CD4-positive, alpha-beta memory T cell (primary cell): ENCODE data around the gene KCNH1. TPM values are rescaled to one million over a fixed set of nuclear protein-coding genes. Genes with fewer than 3 reads are reported as not detected.
A peak's percentile ranks its signal among the peaks of the same experiment; 100 is the strongest.

Experiments
- CTCF ChIA-PET: fragments of 350-600 bp; sonication (Branson Sonifier 250); formaldehyde crosslinking; loops from one replicate; lab custom pipeline; 2021; ENCODE audit warnings: inconsistent platforms; ENCODE audit not compliant: partially characterized antibody; lab: Charles Lee
- POLR2A ChIA-PET: fragments of 350-600 bp; sonication (Branson Sonifier 250); formaldehyde crosslinking; loops from one replicate; lab custom pipeline; 2021; ENCODE audit not compliant: partially characterized antibody; lab: Charles Lee
- DNase-seq, 5 donors: peaks; one replicate each; pipeline versions ENCODE4 v3.0.0 to v3.0.0-alpha.2; 2020 to 2022; ENCODE audit warnings: mixed read lengths in 1 of 5
- H3K27ac ChIP-seq: one replicate; pipeline ENCODE4 v1.7.0; 2013; ENCODE audit warnings: low read depth, low read length
- H3K27me3 ChIP-seq: 2 replicates; pipeline ENCODE4 v1.7.0; 2013; ENCODE audit warnings: mild to moderate bottlenecking, low read length, moderate library complexity; ENCODE audit not compliant: insufficient read depth
- H3K36me3 ChIP-seq: 2 replicates; pipeline ENCODE4 v1.7.0; 2013; ENCODE audit warnings: mild to moderate bottlenecking, low read length, moderate library complexity; ENCODE audit not compliant: insufficient read depth
- H3K4me1 ChIP-seq: 2 replicates; pipeline ENCODE4 v1.7.0; 2013; ENCODE audit warnings: mild to moderate bottlenecking, low read length, moderate library complexity; ENCODE audit not compliant: insufficient read depth
- H3K4me3 ChIP-seq, 2 donors: one replicate each; pipeline ENCODE4 v1.7.0; 2013; ENCODE audit warnings: low read length in 2 of 2, mild to moderate bottlenecking in 1 of 2
- H3K9me3 ChIP-seq, 2 donors: one replicate each; pipeline ENCODE4 v1.7.0; 2013; ENCODE audit warnings: low read length in 2 of 2, control low read depth in 1 of 2; ENCODE audit not compliant: control insufficient read depth in 1 of 2
- H3K27ac Mint-ChIP-seq, 7 donors: one replicate each; pipeline ENCODE4 v1.8.0; 2020 to 2021; ENCODE audit warnings: mixed read lengths in 7 of 7, mild to moderate bottlenecking in 6 of 7, inconsistent platforms in 3 of 7, moderate library complexity in 3 of 7
- H3K27me3 Mint-ChIP-seq, 2 donors: one replicate each; pipeline ENCODE4 v1.8.0; 2020 to 2021; ENCODE audit warnings: mixed read lengths in 2 of 2
- H3K36me3 Mint-ChIP-seq, 2 donors: one replicate each; pipeline ENCODE4 v1.8.0; 2020 to 2021; ENCODE audit warnings: mixed read lengths in 2 of 2, inconsistent platforms in 1 of 2, mild to moderate bottlenecking in 1 of 2
- H3K4me1 Mint-ChIP-seq, 4 donors: one replicate each; pipeline ENCODE4 v1.8.0; 2020 to 2021; ENCODE audit warnings: mixed read lengths in 4 of 4, mild to moderate bottlenecking in 1 of 4
- H3K4me3 Mint-ChIP-seq, 8 donors: one replicate each; pipeline ENCODE4 v1.8.0; 2020 to 2021; ENCODE audit warnings: mixed read lengths in 8 of 8, mild to moderate bottlenecking in 7 of 8, moderate library complexity in 6 of 8, inconsistent platforms in 3 of 8
- H3K9me3 Mint-ChIP-seq, 8 donors: one replicate each; pipeline ENCODE4 v1.8.0; 2020 to 2021; ENCODE audit warnings: mixed read lengths in 8 of 8, mild to moderate bottlenecking in 5 of 8, inconsistent platforms in 3 of 8, moderate library complexity in 1 of 8
- intact Hi-C: fragments of 100-400 bp; cut with micrococcal nuclease; formaldehyde crosslinking; loops from one replicate; pipeline ENCODE4 v1.15.1; 2023
- polyA plus RNA-seq, 2 donors: library from polyadenylated mRNA; unstranded; fragments of 300-500 nt; fragmentation: Illumina TruSeq; gene quantifications; one replicate each; pipeline ENCODE4 v1.2.3, GENCODE V29; 2021
- total RNA-seq, 2 experiments: library from RNA; stranded (reverse); gene quantifications; one replicate each; pipeline ENCODE4 v1.2.3, GENCODE V29; 2021

Gene KCNH1
- total and polyA plus RNA-seq, 4 experiments from 2014 or later: not detected

DNA sequence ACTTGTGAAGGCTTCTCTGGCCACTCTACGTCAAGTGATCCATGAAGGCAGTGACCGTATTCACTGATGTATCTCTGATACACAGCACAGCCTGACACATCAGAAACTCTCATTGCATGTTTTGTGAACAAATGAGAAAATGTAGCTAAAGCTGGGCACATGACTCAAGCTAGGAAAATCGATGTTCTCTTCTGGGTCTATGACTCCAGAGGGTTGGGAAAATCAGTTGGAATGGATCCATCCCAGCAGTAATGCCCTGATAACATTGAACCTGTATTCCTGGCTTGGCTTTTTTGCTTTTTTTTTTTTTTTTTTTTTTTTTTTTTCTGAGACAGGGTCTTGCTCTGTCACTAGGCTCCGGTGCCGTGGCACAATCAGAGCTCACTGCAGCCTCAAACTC, 395.7 kb downstream of the KCNH1 start:
- Mint-ChIP-seq H3K27ac (no peak overlapping the region), H3K9me3 (no peaks in the 10 kb centered on the region), H3K4me3 (peak overlapping the region in 1 of 8 donors; percentile 0), H3K4me1 (no peaks in the 10 kb centered on the region), H3K27me3 (peaks cover 5% of the 10 kb centered on the region in 2 donors), H3K36me3 (no peaks in the 10 kb centered on the region)
- intact Hi-C loops: no loop called here
- Histone ChIP-seq H3K27ac (no peak overlapping the region), H3K27me3 (no peaks in the 10 kb centered on the region), H3K36me3 (no peaks in the 10 kb centered on the region), H3K9me3 (no peaks in the 10 kb centered on the region), H3K4me3 (no peak overlapping the region), H3K4me1 (no peaks in the 10 kb centered on the region)
- POLR2A ChIA-PET: no interaction called here
- DNase-seq: no peak
- CTCF ChIA-PET: interaction anchor here (0.7 kb wide), 1 partner anchor 1541 kb away, joined by 3 read pairs; no protein-coding TSS in a partner anchor

DNA sequence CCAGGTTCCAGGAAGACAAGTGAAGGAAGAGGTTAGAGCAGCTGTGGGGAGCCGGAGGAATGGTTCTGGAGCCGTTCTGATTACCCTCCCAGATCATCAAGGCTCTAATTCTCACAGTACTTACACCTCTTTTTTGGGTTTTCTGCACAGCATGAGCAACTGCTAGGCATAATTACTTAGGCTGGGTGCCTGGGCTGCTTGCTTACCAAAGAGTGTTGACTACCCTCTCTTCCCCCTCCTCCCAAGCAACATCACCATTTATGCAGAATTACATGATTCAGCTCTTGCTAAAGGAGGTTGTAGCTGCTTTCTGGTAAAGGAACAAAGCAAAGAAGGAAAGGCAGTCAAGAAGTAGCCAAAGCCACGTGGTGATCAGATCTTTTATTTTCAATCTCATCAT, 397.2 kb downstream of the KCNH1 start:
- Mint-ChIP-seq H3K9me3 (no peaks in the 10 kb centered on the region), H3K4me1 (no peaks in the 10 kb centered on the region), H3K4me3 (no peak overlapping the region), H3K27me3 (peaks cover 5% of the 10 kb centered on the region in 2 donors), H3K27ac (no peak overlapping the region), H3K36me3 (no peaks in the 10 kb centered on the region)
- no peak overlapping the region for H3K27ac ChIP-seq
- H3K36me3 ChIP-seq: no peaks in the 10 kb centered on the region
- H3K9me3 ChIP-seq: no peaks in the 10 kb centered on the region
- intact Hi-C loops: no loop called here
- ChIA-PET POLR2A (no interaction called here), CTCF (no interaction called here)
- DNase-seq: no peak
- no peak overlapping the region for H3K4me3 ChIP-seq
- no peaks in the 10 kb centered on the region for H3K27me3 ChIP-seq
- no peaks in the 10 kb centered on the region for H3K4me1 ChIP-seq

DNA sequence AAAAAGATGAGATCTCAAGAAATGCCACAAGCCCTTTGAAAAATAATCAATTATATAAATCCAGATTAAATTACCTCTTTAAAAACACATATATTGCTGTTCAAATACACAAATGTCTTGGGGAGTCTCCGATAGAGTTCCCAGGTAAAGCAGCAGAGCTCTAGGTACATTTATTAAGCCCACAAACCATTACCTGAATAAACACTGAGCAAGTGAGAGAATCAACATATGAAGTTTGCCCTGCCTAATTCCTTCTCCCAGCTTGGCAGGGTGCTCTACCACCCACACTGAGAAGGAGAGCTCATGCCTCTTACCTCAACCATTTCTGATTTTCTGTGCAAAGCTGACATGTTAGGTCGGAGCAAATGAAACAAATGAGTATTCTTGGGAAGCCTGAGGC, 402.4 kb downstream of the KCNH1 start:
- H3K4me3 Mint-ChIP-seq: no peak overlapping the region
- H3K27ac Mint-ChIP-seq: no peak overlapping the region
- no peak for DNase-seq
- no peak overlapping the region for H3K27ac ChIP-seq
- H3K9me3 ChIP-seq: no peaks in the 10 kb centered on the region
- H3K27me3 ChIP-seq: no peaks in the 10 kb centered on the region
- H3K4me1 ChIP-seq: no peaks in the 10 kb centered on the region
- intact Hi-C loops: no loop called here
- no peaks in the 10 kb centered on the region for H3K36me3 Mint-ChIP-seq
- no peaks in the 10 kb centered on the region for H3K9me3 Mint-ChIP-seq
- peaks cover 0 to 4% (median 0%) of the 10 kb centered on the region in 4 donors for H3K4me1 Mint-ChIP-seq
- ChIA-PET CTCF (no interaction called here), POLR2A (no interaction called here)
- no peaks in the 10 kb centered on the region for H3K36me3 ChIP-seq
- no peak overlapping the region for H3K4me3 ChIP-seq
- peaks cover 5% of the 10 kb centered on the region in 2 donors for H3K27me3 Mint-ChIP-seq

DNA sequence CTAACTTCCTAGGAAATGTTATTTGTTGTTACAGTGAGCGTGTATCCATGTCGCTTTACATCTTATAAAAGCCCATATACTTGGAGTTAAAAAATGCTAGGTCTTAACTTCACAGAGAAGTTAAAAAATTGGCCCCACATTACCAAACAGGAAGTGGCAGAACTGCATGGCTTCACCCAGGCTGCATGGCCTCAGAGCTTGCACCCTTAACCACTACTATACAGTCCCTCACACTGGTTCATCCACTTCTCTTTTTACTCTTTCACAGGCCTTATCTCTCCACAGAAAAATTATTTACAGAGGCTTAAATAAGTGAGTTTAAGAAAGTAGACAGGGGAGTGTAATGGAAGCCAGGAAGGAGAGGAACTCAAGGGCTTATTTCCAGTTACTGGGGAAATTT, 402.8 kb downstream of the KCNH1 start:
- Mint-ChIP-seq H3K4me3 (no peak overlapping the region), H3K27ac (no peak overlapping the region), H3K9me3 (peaks cover 0 to 3% (median 0%) of the 10 kb centered on the region in 8 donors), H3K36me3 (no peaks in the 10 kb centered on the region), H3K4me1 (peaks cover 0 to 4% (median 0%) of the 10 kb centered on the region in 4 donors), H3K27me3 (peaks cover 5 to 6% of the 10 kb centered on the region in 2 donors)
- intact Hi-C loops: no loop called here
- no peaks in the 10 kb centered on the region for H3K4me1 ChIP-seq
- no peaks in the 10 kb centered on the region for H3K36me3 ChIP-seq
- POLR2A ChIA-PET: no interaction called here
- CTCF ChIA-PET: no interaction called here
- no peak overlapping the region for H3K4me3 ChIP-seq
- DNase-seq: no peak
- no peaks in the 10 kb centered on the region for H3K27me3 ChIP-seq
- H3K27ac ChIP-seq: no peak overlapping the region
- H3K9me3 ChIP-seq: no peaks in the 10 kb centered on the region

DNA sequence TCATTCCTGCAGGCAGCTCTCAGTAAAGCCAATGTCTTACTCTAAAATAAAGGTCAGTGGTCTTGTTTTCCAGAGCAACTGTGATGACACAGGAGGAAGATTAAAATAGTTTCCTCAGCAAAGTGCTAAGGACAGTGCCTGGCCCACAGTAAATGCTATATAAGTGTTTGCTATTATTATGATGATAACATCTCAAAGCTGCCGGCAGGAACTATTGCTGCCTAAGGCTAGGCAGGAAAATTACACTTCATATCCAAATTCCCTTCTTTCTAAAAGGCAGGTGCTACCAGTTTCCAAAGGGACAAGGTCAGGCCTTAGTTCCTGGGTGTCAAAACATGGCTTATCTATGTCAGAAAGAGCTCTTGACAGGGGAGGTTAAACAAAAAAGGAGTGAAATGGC, 403.9 kb downstream of the KCNH1 start:
- H3K36me3 ChIP-seq: no peaks in the 10 kb centered on the region
- no peaks in the 10 kb centered on the region for H3K36me3 Mint-ChIP-seq
- H3K4me1 ChIP-seq: no peaks in the 10 kb centered on the region
- H3K27ac Mint-ChIP-seq: no peak overlapping the region
- H3K4me3 Mint-ChIP-seq: no peak overlapping the region
- H3K9me3 Mint-ChIP-seq: peaks cover 0 to 3% (median 0%) of the 10 kb centered on the region in 8 donors
- H3K9me3 ChIP-seq: no peaks in the 10 kb centered on the region
- DNase-seq: no peak
- no peaks in the 10 kb centered on the region for H3K27me3 ChIP-seq
- no peak overlapping the region for H3K4me3 ChIP-seq
- H3K27ac ChIP-seq: no peak overlapping the region
- POLR2A ChIA-PET: no interaction called here
- intact Hi-C loops: no loop called here
- H3K4me1 Mint-ChIP-seq: peaks cover 0 to 4% (median 0%) of the 10 kb centered on the region in 4 donors
- CTCF ChIA-PET: no interaction called here
- H3K27me3 Mint-ChIP-seq: peaks cover 3 to 5% of the 10 kb centered on the region in 2 donors

DNA sequence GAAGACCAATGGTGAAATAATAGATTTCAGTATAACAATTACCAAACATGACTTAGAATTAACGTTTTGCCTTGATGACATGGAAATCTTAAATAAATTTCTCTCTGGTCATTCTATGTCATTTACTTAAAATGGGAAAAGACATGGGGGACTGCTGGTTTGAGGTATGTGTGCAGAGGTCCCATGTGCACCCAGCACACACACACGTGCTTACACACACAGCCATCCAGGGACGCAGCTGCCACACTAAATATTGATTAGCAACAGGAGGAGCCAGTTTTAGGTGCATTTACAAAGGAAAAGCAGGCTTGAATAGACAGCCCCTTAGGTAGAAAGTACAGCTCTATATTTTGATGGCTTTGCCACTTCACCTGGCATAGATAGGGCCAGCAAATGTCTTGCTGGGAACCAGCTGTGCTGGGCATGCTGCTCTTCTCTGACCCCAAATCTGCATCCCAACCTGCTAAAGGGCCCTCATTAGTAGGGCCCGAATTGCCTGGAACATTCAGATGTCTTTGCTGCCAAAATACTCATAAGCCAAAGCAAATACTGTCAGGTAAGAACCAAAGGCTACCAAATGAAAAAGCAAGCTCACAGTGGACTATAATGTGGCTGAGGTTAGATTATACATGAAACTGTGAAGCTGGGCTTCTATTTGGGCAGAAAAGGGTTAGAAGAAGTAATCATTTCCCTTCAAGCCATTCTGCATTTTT, 405.4 kb downstream of the KCNH1 start:
- ChIA-PET POLR2A (no interaction called here), CTCF (no interaction called here)
- peaks cover 0 to 4% (median 0%) of the 10 kb centered on the region in 4 donors for H3K4me1 Mint-ChIP-seq
- H3K27ac ChIP-seq: no peak overlapping the region
- intact Hi-C loops: no loop called here
- H3K27ac Mint-ChIP-seq: no peak overlapping the region
- H3K36me3 Mint-ChIP-seq: no peaks in the 10 kb centered on the region
- H3K27me3 Mint-ChIP-seq: peaks cover 3 to 5% of the 10 kb centered on the region in 2 donors
- DNase-seq: no peak
- no peak overlapping the region for H3K4me3 Mint-ChIP-seq
- no peaks in the 10 kb centered on the region for H3K27me3 ChIP-seq
- no peaks in the 10 kb centered on the region for H3K9me3 ChIP-seq
- peaks cover 0 to 3% (median 0%) of the 10 kb centered on the region in 8 donors for H3K9me3 Mint-ChIP-seq
- H3K4me1 ChIP-seq: no peaks in the 10 kb centered on the region
- no peaks in the 10 kb centered on the region for H3K36me3 ChIP-seq
- no peak overlapping the region for H3K4me3 ChIP-seq

DNA sequence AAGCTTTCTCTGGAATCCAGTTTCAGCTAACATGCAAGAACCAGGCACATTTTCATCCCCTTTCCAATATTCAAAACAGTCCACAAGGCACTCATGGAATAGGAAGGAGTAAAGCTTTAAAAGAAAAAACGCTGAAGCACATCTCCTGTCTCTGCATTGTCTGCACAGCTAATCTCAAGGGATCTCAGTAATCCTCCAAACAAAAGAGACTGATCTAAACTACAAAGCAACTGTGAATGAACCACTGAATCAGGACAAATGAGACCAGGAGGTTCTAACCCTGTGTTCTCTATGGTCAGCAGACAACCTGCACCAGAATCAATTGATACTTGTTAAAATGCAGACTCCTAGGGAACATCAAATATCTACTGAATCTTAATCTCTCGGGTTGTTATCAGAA, 406.2 kb downstream of the KCNH1 start:
- ChIA-PET POLR2A (no interaction called here), CTCF (no interaction called here)
- H3K4me1 ChIP-seq: no peaks in the 10 kb centered on the region
- no peak overlapping the region for H3K4me3 Mint-ChIP-seq
- no peaks in the 10 kb centered on the region for H3K36me3 Mint-ChIP-seq
- H3K27me3 Mint-ChIP-seq: peaks cover 3 to 5% of the 10 kb centered on the region in 2 donors
- DNase-seq: no peak
- H3K36me3 ChIP-seq: no peaks in the 10 kb centered on the region
- peaks cover 0 to 3% (median 0%) of the 10 kb centered on the region in 8 donors for H3K9me3 Mint-ChIP-seq
- no peak overlapping the region for H3K4me3 ChIP-seq
- H3K27me3 ChIP-seq: no peaks in the 10 kb centered on the region
- no peak overlapping the region for H3K27ac Mint-ChIP-seq
- H3K9me3 ChIP-seq: no peaks in the 10 kb centered on the region
- no peak overlapping the region for H3K27ac ChIP-seq
- intact Hi-C loops: no loop called here
- peaks cover 0 to 4% (median 0%) of the 10 kb centered on the region in 4 donors for H3K4me1 Mint-ChIP-seq
